Astrocyte (in vitro differentiated cells and primary cell): Measurements from ENCODE around the gene STARD3NL. TPM values are rescaled to one million over a fixed set of nuclear protein-coding genes. Genes with fewer than 3 reads are reported as not detected.

Source experiments
- DNase-seq: peaks from one replicate; pipeline ENCODE4 v3.0.0-alpha.2; 2010; ENCODE audit warnings: low read depth
- FAIRE-seq: peaks from 2 replicates; lab custom pipeline; 2011; peaks lifted over from hg19 to GRCh38; lab: Jason Lieb, UNC
- H2AFZ ChIP-seq: 2 replicates; pipeline ENCODE4 v1.6.0; 2012; ENCODE audit warnings: low read depth, low read length, inconsistent platforms
- H3K27ac ChIP-seq: 2 replicates; pipeline ENCODE4 v1.5.1; 2011; ENCODE audit warnings: low read depth, low read length, inconsistent platforms
- H3K27me3 ChIP-seq: 2 replicates; pipeline ENCODE4 v1.6.0; 2011; ENCODE audit warnings: low read length, inconsistent platforms; ENCODE audit not compliant: insufficient read depth
- H3K36me3 ChIP-seq: 2 replicates; pipeline ENCODE4 v1.5.1; 2011; ENCODE audit warnings: low read length, inconsistent platforms; ENCODE audit not compliant: insufficient read depth
- H3K4me1 ChIP-seq: 2 replicates; pipeline ENCODE4 v1.5.1; 2011; ENCODE audit warnings: low read length, inconsistent platforms; ENCODE audit not compliant: insufficient read depth
- H3K4me2 ChIP-seq: 2 replicates; pipeline ENCODE4 v1.6.0; 2012; ENCODE audit warnings: low read length, inconsistent platforms
- H3K4me3 ChIP-seq: 2 replicates; pipeline ENCODE4 v1.5.1; 2011; ENCODE audit warnings: low read depth, mild to moderate bottlenecking, low read length, inconsistent platforms; ENCODE audit not compliant: insufficient read depth
- H3K79me2 ChIP-seq: 2 replicates; pipeline ENCODE4 v1.6.0; 2012; ENCODE audit warnings: mild to moderate bottlenecking, low read length, inconsistent platforms; ENCODE audit not compliant: insufficient read depth
- H3K9ac ChIP-seq: 2 replicates; pipeline ENCODE4 v1.6.0; 2012; ENCODE audit warnings: mild to moderate bottlenecking, low read length, inconsistent platforms
- H3K9me3 ChIP-seq: 2 replicates; pipeline ENCODE4 v1.5.1; 2012; ENCODE audit warnings: low read depth, mild to moderate bottlenecking, low read length, inconsistent platforms; ENCODE audit not compliant: insufficient read depth
- H4K20me1 ChIP-seq: 2 replicates; pipeline ENCODE4 v1.6.0; 2012; ENCODE audit warnings: low read length, inconsistent platforms; ENCODE audit not compliant: insufficient read depth
- H3K27ac Mint-ChIP-seq: one replicate; pipeline ENCODE4 v1.8.0; 2021; ENCODE audit warnings: mild to moderate bottlenecking, mixed read lengths; ENCODE audit not compliant: unreplicated experiment
- H3K27me3 Mint-ChIP-seq: one replicate; pipeline ENCODE4 v1.8.0; 2021; ENCODE audit warnings: low read depth, mixed read lengths; ENCODE audit not compliant: unreplicated experiment
- H3K36me3 Mint-ChIP-seq: one replicate; pipeline ENCODE4 v1.8.0; 2021; ENCODE audit warnings: low read depth, mixed read lengths; ENCODE audit not compliant: unreplicated experiment
- H3K4me1 Mint-ChIP-seq: one replicate; pipeline ENCODE4 v1.8.0; 2021; ENCODE audit warnings: low read depth, mixed read lengths; ENCODE audit not compliant: unreplicated experiment
- H3K4me3 Mint-ChIP-seq: one replicate; pipeline ENCODE4 v1.8.0; 2021; ENCODE audit warnings: mild to moderate bottlenecking, moderate library complexity, mixed read lengths; ENCODE audit not compliant: unreplicated experiment
- H3K9me3 Mint-ChIP-seq: one replicate; pipeline ENCODE4 v1.8.0; 2021; ENCODE audit warnings: mild to moderate bottlenecking, mixed read lengths; ENCODE audit not compliant: unreplicated experiment
- EZH2 ChIP-seq: IDR thresholded peaks from 2 replicates; pipeline ENCODE4 v1.6.1; 2012; ENCODE audit warnings: mild to moderate bottlenecking, low read length, inconsistent platforms; ENCODE audit not compliant: insufficient read depth
- total RNA-seq: library from RNA; stranded (reverse); gene quantifications from 2 replicates; pipeline ENCODE4 v1.2.1, GENCODE V29; 2021
- TF ChIP-seq, protein P1 (sequence below): IDR thresholded peaks from 2 replicates; pipeline ENCODE4 v1.5.1; 2011; ENCODE audit warnings: low read depth, mild to moderate bottlenecking, inconsistent platforms, low read length, moderate library complexity; ENCODE audit not compliant: insufficient read depth

STARD3NL gene
- total RNA-seq, 1 donor from 2014 or later = 85.8 TPM

DNA sequence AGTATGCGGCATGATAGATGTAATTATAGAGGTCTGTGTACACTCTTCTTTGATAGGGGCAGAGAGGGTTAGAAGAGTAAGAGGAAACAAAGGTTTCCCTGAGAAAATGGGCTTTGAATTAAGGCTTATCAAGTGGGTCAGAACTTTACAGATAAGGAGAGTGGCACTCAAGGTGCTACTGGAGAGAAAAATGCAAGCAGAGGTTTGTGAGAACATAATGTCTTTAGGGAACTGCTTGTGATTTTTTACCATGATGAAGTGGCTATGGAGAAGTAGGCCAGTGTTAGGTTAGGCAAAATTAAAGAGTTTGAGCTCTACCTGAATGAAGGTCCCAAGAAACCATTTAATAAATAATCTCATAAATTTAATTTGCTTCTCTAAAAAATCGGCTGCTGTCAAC is 14.3 kb downstream of the STARD3NL start:
- no peak overlapping the region for H3K4me3 Mint-ChIP-seq
- Histone ChIP-seq H3K27ac (no peak overlapping the region), H3K9ac (no peak overlapping the region), H3K27me3 (no peaks in the 10 kb centered on the region), H3K79me2 (peaks cover 93% of the 10 kb centered on the region), H3K36me3 (no peaks in the 10 kb centered on the region), H3K9me3 (no peaks in the 10 kb centered on the region), H3K4me3 (no peak overlapping the region), H2AFZ (no peak overlapping the region), H3K4me2 (no peak overlapping the region), H3K4me1 (peaks cover 27% of the 10 kb centered on the region), H4K20me1 (peaks cover 64% of the 10 kb centered on the region)
- H3K27ac Mint-ChIP-seq = no peak overlapping the region
- no peaks in the 10 kb centered on the region for H3K36me3 Mint-ChIP-seq
- H3K4me1 Mint-ChIP-seq = peaks cover 48% of the 10 kb centered on the region
- no peaks in the 10 kb centered on the region for H3K27me3 Mint-ChIP-seq
- DNase-seq (no peak), FAIRE-seq (no peak)
- H3K9me3 Mint-ChIP-seq = no peaks in the 10 kb centered on the region
- TF ChIP-seq, protein P1, sequence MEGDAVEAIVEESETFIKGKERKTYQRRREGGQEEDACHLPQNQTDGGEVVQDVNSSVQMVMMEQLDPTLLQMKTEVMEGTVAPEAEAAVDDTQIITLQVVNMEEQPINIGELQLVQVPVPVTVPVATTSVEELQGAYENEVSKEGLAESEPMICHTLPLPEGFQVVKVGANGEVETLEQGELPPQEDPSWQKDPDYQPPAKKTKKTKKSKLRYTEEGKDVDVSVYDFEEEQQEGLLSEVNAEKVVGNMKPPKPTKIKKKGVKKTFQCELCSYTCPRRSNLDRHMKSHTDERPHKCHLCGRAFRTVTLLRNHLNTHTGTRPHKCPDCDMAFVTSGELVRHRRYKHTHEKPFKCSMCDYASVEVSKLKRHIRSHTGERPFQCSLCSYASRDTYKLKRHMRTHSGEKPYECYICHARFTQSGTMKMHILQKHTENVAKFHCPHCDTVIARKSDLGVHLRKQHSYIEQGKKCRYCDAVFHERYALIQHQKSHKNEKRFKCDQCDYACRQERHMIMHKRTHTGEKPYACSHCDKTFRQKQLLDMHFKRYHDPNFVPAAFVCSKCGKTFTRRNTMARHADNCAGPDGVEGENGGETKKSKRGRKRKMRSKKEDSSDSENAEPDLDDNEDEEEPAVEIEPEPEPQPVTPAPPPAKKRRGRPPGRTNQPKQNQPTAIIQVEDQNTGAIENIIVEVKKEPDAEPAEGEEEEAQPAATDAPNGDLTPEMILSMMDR = no peak
- no peak for TF ChIP-seq EZH2

DNA sequence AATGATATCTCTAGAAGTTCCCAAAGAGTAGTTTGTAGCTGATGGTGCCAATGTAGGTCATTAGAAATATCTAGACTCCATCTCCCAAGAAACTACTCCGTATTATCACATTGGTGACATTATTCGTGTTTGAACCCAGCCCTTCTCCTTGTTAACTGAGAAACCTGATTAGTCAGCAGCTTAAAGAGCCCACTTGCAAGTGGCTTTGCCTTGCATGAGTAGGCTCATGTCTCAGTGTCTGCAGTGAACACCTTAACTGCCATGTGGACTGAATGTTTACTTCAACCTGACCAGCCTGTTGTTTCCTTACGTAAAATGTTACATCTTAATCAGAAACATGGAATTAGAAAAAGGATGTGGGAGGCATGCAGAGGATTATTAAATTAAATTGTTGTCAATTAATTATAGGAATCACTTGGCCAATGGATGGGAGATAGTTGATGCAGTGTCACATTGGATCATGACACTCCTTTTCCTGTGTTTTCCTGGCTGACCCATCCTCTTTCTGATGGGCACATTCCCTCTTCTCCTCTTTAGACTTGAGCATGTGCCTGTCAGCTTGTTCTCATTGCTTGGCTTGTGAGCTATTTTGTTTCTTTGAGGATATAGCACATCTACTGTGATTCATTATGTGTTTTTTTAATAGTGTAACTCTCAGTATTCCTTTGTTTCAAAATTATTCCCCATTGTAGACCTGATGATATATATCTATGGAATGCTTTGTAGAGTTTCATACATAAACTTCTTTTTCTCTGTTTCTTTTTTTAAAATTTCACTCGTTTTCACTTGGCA is 18.0 kb downstream of the STARD3NL start:
- no peaks in the 10 kb centered on the region for H3K9me3 ChIP-seq
- no peak for TF ChIP-seq EZH2
- TF ChIP-seq, protein P1 = no peak
- Mint-ChIP-seq H3K27me3 (no peaks in the 10 kb centered on the region), H3K4me1 (peaks cover 39% of the 10 kb centered on the region), H3K36me3 (no peaks in the 10 kb centered on the region), H3K27ac (no peak overlapping the region), H3K9me3 (no peaks in the 10 kb centered on the region), H3K4me3 (peak overlapping the region; percentile 7)
- H3K79me2 ChIP-seq = peaks cover 94% of the 10 kb centered on the region
- peak overlapping the region; percentile 63 for H3K27ac ChIP-seq
- no peaks in the 10 kb centered on the region for H3K27me3 ChIP-seq
- H4K20me1 ChIP-seq = peaks cover 67% of the 10 kb centered on the region
- H3K4me1 ChIP-seq = peaks cover 28% of the 10 kb centered on the region
- H3K9ac ChIP-seq = no peak overlapping the region
- H3K36me3 ChIP-seq = no peaks in the 10 kb centered on the region
- H3K4me2 ChIP-seq = peak overlapping the region; percentile 48
- DNase-seq (peak; percentile 64), FAIRE-seq (peak; percentile 67)
- H3K4me3 ChIP-seq = no peak overlapping the region
- H2AFZ ChIP-seq = no peak overlapping the region

DNA sequence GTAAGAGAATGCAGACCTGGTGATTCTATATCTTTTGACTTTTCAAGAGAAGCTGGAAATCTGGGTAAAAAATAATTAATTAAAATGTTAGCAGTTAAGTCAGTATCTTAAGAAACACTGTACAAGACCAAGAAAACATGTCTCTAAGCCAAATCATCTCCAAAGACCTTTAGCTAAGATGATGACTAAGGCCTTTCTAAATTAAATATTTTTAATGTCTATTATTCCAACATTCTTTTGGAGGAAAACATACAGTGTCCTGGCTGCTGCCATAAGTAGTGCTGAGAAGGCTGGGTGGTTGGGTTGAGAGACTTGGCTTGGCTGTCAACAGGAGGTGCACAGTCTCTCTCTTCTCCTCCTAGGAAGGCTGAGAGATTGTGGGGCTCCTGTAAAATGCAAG is 20.3 kb downstream of the STARD3NL start:
- Mint-ChIP-seq H3K27me3 (no peaks in the 10 kb centered on the region), H3K27ac (no peak overlapping the region), H3K9me3 (no peaks in the 10 kb centered on the region), H3K36me3 (peaks cover 3% of the 10 kb centered on the region), H3K4me3 (no peak overlapping the region), H3K4me1 (peaks cover 34% of the 10 kb centered on the region)
- Histone ChIP-seq H3K79me2 (peaks cover 84% of the 10 kb centered on the region), H3K36me3 (no peaks in the 10 kb centered on the region), H3K27me3 (no peaks in the 10 kb centered on the region), H3K4me1 (peaks cover 28% of the 10 kb centered on the region), H2AFZ (no peak overlapping the region), H3K4me2 (no peak overlapping the region), H3K9ac (no peak overlapping the region), H3K27ac (no peak overlapping the region), H3K4me3 (no peak overlapping the region), H4K20me1 (peaks cover 66% of the 10 kb centered on the region), H3K9me3 (no peaks in the 10 kb centered on the region)
- no peak for FAIRE-seq
- no peak for DNase-seq
- TF ChIP-seq EZH2 = no peak
- TF ChIP-seq, protein P1 = no peak
